GM18499 (cell line): Measurements from ENCODE around the gene PACS1.
A peak's percentile ranks its signal among the peaks of the same experiment; 100 is the strongest.

ENCODE experiments used
- ATAC-seq: cut with Tn5 transposase; IDR thresholded peaks from one replicate; pipeline ENCODE4 v1.9.1; 2021; ENCODE audit warnings: moderate number of reproducible peaks; ENCODE audit not compliant: insufficient read depth, unreplicated experiment

The PACS1 gene

DNA sequence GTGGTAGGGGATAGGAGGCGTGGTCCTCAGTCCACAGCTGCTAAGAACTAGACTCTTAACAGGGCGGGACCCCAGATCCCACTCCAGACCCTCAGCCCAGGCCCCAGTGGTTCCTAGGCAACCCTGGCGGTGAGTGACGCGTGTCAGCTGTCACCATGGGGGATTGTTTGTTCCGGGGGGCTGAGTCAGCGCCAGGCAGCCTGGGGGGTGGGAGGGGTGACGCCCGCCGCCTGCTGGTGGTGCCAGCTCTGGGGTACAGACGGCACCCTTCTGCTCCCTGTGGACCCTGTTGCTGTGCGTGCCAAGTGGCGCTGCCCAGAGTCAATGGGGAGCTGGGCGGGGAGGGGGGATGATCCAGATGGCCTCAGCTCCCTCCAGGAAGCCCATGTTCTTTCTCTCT lies 210.4 kb downstream of the PACS1 start:
- no peak for ATAC-seq

- ATAC-seq, result no peak
Measured at GRCh38 chr11:66281001-66281400, 210.9 kb downstream of the PACS1 start.

DNA sequence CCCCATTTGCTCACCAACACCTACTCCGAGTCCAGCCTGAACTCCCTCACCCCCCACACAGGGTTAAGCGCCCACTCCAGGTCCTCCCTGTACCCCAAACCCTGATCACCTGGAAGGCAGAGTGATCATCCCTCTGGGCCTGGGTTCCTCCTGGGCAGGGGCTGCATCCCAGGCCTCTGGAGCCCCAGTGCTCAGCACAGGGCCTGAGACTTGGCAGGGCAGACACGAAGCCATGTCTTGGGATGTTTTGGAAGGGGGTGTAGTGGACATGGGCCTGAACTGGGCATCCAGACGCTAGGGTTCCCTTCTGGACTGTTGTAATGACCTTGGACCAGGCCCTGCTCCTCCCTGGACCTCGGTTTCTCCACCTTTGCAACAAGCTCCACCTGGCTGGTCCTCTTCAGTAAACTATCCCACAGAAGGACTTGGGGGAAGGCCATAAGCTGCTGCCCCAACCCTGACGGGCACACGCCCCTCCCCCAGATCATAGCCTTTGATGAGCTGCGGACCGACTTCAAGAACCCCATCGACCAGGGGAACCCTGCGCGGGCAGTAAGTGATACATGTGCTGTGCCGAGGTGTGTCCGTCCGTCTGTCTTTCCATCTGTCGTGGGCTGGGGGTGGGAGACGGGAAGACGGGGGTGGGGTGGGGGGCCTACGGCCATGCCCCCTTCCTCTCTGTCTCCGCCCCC lies 211.8 kb downstream of the PACS1 start:
- no peak for ATAC-seq

DNA sequence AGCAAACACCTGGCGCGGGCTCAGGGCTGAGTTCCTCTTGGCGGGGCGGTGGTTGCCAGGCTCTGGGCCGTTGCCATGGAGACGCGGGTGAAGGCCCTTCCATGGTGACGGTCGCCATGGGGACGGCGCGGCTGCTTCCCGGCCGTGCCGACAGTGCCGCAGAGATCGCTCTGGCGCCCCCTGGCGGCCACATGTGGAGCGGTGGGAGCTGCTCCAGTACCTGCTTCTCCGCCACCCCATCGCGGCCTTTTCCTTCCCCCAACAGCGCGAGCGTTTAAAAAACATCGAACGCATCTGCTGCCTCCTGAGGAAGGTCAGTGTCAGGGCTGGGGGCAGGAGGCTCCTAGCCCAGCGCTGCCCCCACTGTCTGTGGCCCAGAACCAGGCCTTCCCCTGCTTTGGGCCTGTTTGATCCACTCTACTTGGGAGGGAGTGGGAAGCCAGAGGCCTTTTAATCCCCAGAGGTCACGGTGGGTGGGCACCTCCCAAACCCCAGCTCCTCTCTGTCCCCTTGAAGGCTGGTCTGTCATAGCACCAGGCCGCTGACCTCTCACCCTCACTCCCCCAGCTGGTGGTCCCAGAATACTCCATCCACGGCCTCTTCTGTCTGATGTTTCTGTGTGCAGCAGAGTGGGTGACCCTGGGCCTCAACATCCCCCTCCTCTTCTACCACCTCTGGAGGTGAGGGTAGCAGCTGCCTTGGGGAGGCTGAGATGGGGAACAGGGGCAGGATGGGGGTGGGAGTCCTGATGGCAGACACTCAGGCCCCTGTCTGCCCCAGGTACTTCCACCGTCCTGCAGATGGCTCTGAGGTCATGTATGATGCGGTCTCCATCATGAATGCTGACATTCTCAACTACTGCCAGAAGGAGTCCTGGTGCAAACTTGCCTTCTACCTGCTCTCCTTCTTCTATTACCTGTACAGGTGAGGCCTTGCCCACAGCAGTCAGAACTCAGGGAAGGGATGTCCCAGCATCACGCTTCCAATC lies 212.7 kb downstream of the PACS1 start:
- ATAC-seq, result peak; percentile 53

- ATAC-seq, result no peak
Measured at GRCh38 chr11:66283461-66284105, 213.5 kb downstream of the PACS1 start.

DNA sequence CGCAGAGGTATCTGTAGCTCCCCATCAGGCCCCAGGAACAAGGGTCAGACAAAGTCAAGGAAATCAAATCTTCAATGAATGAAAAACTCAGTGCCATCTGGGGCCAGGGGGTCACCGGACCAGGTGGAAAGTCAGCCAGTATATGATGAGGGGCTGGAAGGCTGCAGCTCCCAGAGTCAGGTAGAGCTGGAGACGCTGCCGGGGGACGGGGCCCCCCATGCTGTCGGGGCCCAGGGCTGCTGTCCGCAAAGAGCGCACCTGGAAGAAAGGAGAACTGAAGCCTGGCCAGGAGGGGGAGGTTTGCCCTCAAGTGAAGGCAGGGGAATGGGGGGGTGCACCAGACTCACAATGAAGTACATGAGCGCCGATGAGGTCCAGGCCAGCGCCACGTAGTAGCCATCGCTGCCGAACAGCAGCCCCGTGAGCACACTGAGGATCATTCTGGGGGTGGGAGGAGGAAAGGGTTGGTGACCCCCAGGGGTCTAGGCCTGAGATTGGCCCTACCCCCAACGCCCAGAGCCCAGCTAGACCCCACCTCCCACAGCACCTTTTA lies 214.5 kb downstream of the PACS1 start:
- no peak for ATAC-seq

DNA sequence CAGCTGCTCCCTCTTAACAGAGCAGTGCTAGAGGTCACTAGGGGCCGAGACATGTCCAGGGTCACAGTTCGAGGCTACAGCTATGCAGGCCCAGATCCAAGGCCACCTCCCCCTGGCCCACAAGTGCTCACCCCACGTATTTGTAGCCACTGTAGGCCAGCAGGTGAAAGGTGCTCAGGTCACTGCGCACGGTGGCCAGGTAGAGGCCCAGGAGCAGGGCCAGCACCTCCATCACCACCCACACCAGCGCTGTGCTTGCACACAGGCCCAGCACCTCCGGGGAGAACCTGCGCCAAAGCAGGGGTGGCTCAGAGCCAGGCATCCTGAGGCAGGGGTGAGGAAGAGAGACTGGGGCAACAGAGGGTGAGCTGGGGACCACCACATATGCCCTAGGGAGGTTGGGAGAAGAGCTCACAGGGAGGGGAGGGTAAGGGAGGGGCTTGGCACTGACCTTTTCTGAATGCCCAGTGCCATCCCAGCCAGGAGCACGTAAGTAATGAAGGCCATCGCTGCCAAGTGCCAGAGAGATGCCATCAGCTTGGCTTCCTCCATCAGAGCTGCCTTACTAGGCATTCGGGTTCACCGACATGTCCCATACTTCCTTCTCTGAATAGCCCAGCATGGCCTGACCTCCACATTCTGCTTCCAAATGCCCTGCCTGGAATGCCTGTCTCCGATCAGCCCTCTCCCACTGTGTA lies 215.3 kb downstream of the PACS1 start:
- no peak for ATAC-seq

- ATAC-seq, result no peak
Measured at GRCh38 chr11:66286699-66287098, 216.6 kb downstream of the PACS1 start.

DNA sequence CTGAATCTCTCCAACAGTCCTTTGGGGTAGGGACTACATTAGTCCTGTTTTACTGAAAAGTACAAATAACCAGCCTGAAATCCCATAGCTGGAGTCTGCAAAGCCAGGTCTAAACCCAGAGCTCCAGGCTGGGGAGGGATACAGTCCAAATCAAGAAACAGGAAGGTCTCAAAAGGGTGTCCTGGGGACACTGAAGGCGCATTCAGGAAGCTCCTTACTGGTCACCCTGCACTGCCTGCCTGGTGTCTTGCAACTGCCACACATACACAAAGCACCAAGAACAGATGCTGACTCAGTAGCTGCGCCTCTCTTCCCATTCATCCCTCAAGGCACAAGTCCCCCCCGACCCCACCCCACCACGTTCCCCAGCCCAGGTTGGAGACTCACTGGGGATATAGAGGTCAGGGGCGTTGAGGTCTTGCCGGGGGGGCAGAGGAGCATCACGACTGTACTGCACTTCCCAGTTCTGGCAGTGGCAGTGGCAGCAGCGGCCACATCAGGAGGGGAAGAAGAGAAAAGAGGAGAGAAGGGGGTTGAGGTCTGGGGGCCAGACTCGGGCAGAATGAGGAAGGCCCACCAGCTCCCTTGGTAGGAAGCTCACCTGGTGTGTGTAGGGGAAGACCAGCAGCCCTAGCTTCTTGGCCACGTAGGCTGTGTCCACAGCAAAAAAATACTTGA lies 217.3 kb downstream of the PACS1 start:
- no peak for ATAC-seq

GRCh38 chr11:66287889-66288670 lies 218.0 kb downstream of the PACS1 start:
- no peak for ATAC-seq

GRCh38 chr11:66288671-66289547 lies 218.8 kb downstream of the PACS1 start, which contains the start of gene YIF1A:
Gene YIF1A, minus strand, starts transcription at chr11:66289143. Its CDS starts 158 bp downstream, at chr11:66288985.
- ATAC-seq, result peak; percentile 73

DNA sequence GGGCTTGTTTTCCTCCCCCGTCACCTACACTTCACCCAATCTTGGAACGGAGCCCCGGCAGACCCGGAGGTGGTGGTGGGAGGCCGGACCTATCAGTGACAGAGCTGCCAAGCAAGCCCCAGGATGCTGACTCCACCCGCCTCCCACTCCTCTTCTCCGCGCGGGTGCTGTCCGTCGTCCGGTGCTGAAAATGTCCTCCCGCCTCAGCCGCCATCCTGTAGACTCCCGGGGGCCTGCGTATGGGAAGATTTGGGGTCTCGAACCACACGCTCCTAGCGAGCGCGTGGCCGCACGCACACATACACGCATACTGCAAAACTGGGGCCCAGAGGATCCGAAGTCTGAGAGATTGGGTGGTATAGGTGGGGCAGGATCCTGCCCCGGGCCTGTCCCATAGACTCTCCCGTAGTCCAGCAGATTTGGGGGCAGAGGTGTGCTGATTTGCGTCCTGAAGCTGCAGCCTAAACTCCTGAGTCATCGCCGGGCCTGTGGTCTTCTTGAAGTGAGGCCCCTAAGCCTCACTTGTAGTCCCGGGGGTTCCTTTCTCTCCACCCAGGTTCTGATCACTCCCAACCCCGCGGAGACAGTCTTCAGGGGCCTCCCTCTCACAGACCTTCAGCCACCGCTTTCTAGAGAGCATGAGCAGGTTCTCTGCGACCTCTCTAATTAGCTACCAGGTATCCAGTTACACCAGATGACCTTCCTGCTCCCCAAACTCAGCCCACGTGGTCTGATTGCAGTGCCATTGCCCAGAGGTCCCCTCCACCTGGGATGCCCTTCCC lies 219.7 kb downstream of the PACS1 start:
- ATAC-seq, result peak; percentile 13

GRCh38 chr11:66290330-66290621 lies 220.2 kb downstream of the PACS1 start:
- ATAC-seq, result no peak

DNA sequence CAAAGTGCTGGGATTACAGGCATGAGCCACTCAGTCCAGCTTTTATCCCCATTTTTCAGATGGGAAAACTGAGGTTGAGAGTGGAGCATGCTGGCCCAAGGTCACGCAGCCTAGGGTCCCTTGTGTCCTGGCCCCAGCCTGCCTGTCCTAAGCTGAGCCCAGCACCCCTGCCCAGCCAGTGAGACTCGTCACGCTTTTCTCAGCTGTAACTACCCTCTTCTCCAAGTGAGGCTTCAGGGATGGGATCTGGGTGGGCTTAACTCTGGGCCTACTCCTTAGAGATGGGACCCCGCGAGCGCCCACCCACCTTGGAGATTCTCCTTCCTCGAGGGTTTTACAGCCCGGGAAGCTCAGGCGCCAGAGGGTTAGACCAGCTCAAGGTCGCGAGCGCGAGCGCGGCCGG lies 221.2 kb downstream of the PACS1 start:
- no peak for ATAC-seq

DNA sequence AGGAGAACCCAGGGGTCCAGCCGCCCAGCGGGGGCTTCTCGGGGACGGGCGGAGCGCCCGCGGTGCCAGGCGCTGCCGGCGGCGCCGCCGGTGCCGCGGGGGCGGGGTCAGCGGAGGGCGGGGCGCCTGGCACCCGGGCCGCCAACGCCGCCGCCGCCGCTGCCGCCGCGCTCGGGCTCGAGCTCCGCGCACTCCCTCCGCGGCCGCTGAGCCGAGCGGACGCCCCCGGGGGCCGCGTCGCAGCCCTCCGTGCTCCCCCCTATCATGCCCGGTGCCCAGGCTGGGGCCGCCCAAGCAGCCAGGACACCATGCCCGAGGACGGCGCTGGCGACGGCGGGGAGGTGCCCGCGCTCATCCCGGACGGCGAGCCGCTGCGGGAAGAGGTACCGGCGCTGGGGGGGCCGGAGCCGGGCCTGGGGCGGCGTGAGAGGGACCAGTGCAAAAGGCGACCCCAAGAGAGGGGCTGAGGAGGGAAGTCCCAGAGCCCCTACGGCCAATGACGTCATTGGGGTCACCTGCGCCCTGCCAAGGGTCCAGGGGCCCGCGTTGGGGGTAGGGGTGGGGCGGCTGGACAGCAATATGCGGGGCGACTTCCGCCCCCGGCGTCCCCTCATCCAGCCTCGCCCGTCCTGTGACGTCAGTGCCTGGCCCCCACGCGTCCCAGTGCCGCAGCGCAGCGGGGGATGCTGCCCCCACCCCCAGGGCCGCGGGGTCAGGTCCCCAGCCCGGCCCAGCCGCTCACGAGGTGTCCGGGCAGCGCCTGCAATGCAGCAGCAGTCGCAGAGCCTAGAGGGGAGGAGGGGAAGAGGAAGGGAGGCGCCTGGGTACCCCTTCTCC lies 221.9 kb downstream of the PACS1 start, which contains the start of gene TMEM151A:
TSS of gene TMEM151A (plus strand) at position 189 of the 837 bp plus-strand sequence. CDS start at position 309, 120 bp downstream.
- no peak for ATAC-seq
